LNCAP (cell line): ENCODE measurements around the gene TNFRSF25.

Experiments used
- TF ChIP-seq, protein P1 (sequence below): fragments of 450-650 bp; IDR thresholded peaks from 2 replicates; pipeline ENCODE4 v1.5.1; 2017; ENCODE audit warnings: mild to moderate bottlenecking

The TNFRSF25 gene

GRCh38 chr1:6454856-6455751, 10.9 kb downstream of the TNFRSF25 start:
- TF ChIP-seq, protein P1, sequence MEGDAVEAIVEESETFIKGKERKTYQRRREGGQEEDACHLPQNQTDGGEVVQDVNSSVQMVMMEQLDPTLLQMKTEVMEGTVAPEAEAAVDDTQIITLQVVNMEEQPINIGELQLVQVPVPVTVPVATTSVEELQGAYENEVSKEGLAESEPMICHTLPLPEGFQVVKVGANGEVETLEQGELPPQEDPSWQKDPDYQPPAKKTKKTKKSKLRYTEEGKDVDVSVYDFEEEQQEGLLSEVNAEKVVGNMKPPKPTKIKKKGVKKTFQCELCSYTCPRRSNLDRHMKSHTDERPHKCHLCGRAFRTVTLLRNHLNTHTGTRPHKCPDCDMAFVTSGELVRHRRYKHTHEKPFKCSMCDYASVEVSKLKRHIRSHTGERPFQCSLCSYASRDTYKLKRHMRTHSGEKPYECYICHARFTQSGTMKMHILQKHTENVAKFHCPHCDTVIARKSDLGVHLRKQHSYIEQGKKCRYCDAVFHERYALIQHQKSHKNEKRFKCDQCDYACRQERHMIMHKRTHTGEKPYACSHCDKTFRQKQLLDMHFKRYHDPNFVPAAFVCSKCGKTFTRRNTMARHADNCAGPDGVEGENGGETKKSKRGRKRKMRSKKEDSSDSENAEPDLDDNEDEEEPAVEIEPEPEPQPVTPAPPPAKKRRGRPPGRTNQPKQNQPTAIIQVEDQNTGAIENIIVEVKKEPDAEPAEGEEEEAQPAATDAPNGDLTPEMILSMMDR = no peak

DNA sequence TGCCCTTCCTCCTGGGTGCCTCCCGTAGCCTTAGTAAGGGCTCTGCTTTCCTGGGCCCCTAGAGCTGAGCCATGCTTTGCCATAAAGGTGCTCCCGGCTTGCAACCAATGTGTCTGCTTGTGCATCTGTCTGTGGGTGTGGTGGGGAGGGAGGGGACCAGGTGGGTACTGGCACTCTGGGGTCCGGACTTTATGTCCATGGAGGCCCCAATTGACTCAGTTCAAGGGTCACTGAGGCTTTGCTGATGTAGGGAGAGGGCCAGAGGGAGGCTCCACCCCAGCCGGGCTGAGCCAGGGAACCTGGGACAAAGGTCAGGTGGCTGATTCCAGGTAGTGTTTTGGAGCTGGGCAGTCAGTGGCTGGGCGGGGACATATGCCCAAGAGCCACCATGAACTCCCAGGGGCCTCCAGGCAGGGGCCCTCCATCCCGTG, 15.0 kb downstream of the TNFRSF25 start:
- TF ChIP-seq, protein P1 = no peak

- TF ChIP-seq, protein P1 = no peak
Measured at GRCh38 chr1:6450005-6450450, 15.9 kb downstream of the TNFRSF25 start.

DNA sequence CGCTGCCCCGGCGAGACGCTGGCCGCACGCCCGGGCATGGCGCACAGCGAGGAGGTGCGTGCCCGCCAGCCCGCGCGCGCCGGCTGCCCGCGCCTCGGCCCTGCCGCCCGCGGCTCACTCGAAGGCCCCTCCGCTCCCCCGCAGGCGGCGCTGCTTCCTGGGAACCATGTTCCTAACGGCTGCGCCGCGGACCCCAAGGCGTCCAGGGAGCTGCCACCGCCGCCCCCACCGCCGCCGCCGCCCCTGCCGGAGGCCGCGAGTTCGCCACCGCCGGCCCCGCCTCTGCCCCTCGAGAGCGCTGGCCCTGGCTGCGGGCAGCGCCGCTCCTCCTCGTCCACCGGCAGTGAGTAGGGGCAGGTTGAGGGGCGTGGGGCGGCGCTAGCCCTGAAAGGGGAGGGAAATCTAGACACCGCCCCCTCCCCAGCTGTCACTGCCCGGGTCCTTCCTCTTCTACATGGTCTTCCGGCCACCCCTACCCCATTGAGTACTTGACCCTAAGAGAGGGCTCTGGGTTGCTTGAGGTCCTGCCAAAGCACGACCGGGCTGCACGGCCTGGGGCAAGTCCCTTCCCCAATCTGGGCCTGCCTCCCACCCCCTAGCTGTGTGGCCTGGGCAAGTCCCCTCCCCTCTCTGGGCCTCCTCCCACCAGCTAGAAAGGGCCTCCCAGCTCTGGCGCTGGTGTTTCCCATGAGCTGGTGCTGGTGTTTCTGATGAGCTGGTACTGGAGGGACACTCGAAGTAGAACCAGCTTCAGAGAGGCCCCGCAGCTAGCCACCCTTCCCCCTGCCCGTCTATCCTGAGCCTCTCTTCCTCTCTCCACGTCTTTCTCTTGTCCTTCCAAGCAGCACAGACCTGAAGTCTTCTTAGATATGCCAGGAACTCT, 17.0 kb downstream of the TNFRSF25 start:
- TF ChIP-seq, protein P1 = no peak

- TF ChIP-seq, protein P1 = no peak
Measured at GRCh38 chr1:6447818-6448748, 17.9 kb downstream of the TNFRSF25 start.

DNA sequence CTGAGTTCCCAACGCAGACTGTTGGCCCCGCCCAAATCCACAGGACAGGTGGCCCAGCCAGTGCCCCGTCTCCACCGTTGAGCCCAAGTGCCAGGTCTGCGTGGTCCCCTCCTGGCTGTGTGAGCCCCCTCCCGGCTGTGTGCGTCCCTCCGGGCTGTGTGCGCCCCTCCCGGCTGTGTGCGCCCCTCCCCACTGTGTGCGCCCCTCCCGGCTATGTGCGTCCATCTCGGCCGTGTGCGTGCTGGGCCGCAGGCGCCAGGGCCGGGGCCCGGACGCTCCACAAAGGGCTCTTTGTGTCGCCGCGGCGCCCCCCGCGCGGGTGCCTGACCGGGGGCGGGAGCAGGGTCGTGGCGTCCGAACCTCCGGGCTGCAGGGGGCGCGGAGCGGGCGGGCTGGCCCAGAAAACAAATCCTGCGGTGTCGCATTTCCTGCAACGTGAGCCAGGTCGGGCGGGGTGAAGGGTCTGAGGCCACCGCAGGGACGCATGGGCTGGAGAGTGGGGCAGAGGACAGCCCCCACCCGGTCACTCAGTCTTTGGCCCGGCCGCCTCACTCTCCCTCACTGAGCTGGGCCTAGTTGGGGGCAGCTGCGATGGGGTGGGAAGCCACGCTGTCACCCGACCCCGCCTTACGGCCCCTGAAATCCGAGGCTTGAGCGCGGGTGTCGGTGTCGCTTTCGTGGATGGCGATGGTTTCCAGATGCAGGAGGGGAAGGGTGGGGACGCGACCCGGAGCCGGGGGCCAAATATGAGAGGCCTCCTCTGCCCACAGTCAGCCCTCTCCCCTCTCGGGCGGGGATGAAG, 18.8 kb downstream of the TNFRSF25 start:
- TF ChIP-seq, protein P1 = no peak
